ENCODE data around the gene MCM3AP.

The MCM3AP gene

DNA sequence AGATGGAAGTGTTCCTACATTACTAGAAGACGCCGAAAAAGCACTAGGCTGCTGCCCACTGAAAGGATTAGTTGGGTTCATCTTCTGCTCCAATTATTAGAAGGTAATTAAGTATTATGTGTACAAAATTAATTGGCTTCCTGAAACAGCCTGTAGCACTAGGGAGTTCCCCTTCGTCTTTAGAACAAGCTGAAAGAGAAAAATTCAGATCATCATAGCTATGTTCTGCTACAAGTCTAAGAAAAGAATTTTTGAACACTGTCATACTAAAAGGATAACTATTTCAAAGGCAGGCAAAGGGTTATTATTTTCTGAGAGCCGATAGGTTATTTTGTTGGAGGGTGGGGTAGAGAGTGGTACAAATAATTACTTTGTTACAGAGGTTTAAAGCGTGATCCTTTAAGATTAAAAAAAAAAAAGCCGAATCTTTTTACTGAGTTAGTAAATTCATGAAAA is at the start of gene MCM3AP:
MCM3AP (minus strand) TSS at position 406 of the 456 bp plus-strand sequence; CDS start at position 81, 325 bp downstream.
- DNase-seq (ENCODE audit: low read depth, low spot score) = no peak

DNA sequence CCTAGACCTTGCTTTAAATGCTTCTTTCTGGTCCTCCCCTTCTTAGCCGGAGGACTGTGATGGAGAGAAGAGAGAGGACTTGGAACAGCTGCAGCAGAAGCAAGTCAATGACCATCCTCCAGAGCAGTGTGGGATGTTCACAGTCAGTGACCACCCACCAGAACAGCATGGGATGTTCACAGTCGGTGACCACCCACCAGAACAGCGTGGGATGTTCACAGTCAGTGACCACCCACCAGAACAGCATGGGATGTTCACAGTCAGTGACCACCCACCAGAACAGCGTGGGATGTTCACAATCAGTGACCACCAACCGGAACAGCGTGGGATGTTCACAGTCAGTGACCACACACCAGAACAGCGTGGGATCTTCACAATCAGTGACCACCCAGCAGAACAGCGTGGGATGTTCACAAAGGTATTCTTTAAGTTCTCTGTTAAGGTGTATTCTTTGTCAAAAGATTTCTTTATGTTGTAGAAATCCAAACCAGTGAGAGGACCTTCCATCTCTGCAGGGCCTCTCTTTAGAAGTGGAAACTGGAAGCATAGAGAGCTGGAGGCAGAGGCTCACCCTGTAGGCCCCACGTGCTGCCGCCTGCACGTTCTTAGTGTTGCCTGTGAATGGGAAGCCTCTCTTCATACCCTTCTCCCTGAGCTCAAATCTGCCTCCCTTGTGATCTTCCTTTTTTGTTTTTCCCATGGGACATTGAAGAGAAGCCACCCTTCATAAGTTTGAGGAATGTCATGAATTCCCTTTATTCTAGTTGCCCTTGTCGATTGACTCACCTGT is 49.1 kb upstream of the MCM3AP start:
- DNase-seq (ENCODE audit: low read depth, low spot score) = no peak

DNA sequence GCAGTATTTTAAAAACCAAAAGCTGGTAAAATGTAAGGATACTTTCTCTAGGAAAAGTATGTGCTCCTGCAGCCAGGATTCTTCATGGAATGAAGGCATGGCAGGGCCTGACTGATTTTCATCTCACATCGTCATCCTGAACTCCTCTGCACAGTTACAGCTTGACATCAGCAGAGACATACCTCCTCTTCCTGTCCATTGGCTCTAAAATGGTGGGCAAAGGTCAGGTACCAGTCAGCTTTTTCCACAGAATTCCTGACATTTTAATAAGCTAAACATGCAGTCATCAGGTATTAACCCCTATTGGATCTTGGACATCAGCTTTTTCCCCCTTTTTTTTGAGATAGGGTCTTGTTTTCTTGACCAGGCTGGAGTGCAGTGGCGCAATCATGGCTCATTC is 44.4 kb upstream of the MCM3AP start:
- DNase-seq (ENCODE audit: low read depth, low spot score) = no peak

DNA sequence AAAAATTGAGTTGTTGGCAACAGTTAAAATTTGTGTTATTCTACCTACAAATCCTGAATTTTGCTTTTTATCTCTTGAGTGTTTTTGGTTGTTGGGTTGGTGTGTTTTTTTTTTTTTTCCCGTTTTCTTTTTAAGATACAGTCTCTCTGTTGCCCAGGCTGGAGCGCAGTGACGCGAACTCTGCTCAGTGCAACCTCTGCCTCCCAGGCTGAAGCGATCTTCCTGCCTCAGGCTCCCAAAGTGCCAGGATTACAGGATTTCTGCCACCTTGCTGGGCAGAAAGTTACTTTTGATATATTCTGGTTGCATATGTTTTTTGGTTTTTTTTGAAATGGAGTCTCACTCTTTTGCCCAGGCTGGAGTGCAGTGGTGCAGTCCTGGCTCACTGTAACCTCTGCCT is 42.7 kb upstream of the MCM3AP start:
- DNase-seq (ENCODE audit: low read depth, low spot score) = no peak

DNA sequence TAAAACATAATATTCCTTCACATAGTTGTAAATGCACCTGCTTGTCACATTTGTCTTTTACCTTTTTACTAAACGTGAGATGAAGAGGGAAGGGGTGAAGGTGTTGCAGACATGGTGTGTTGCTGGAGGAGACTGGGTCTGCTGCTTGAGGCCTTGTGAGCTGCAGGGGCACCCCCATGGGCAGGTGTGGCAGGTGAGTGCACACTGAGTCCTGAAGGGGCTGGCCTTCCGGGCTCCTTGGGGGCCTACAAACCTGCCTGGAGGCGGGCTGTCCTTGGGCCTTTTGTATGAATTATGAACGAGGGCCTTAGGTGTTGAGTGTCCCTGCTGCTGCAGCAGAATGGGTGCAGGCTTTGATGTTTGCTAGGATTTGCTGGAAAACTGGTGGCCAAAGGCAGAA is 42.3 kb upstream of the MCM3AP start:
- DNase-seq (ENCODE audit: low read depth, low spot score) = no peak

DNA sequence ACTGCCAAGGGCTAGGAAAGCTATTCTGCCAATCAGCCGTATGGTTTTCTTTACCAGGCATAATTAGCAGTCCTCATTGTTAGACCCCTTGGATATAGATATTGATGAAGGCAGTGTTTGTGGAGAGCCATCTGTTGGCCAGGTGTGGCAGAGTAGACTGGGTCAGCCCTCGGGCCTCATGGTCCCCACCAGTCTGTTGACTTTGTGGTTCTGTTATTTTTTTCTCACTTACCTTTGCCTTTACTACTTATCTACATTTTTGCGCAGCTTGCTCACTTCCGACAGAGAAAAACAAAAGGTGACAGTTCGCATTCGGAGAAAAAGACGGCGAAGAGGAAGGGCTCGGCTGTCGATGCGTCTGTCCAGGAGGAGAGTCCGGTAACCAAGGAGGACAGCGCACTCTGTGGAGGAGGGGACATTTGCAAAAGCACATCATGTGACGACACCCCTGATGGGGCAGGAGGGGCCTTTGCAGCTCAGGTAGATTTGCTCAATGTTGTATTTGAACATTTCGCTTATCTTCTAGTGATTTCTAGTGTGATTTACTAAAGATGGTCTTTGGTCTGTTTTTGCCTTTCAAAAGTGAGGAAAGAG is 40.8 kb upstream of the MCM3AP start:
- no peak for DNase-seq (ENCODE audit: low read depth, low spot score)

DNA sequence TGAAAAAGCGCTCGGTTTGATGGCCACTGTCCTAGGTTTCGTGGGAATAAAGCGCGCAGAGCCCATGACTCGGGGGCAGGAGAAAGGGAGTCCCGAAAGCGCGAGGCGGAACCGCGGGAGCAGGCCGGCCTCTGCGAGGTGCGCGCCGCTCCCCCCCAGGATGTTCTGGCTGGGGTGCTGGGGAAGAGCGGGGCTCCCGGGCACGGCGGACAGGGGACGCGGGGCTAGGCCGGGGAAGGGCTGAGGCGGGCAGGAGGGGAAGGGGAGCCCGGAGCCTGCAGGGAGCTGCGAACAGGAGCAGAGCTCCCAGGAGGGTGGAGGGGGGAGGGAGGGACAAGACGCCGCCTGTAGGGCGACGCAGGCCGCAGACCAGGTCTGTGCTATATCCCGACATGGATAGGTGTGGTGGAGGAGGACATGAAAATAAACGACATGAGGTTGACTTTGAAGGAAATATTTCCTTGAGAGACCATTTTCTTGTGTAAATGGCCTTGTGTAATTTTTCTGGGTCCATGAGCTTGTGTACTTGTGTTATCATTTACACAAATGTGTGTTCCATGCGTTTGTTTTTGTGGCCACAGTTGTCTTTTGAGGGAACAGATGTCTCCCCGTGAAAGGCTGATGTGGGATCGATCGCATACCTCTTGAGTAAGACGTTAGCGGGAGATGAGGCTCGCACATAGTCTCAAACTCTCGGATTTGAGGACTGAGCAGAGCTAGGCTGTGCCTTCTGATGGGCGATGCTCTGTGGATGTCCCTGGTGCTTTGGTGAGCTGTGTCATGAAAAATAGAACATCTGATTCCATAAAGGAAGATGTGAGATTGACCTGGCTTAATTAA is 39.9 kb upstream of the MCM3AP start:
- DNase-seq (ENCODE audit: low read depth, low spot score) = no peak

DNA sequence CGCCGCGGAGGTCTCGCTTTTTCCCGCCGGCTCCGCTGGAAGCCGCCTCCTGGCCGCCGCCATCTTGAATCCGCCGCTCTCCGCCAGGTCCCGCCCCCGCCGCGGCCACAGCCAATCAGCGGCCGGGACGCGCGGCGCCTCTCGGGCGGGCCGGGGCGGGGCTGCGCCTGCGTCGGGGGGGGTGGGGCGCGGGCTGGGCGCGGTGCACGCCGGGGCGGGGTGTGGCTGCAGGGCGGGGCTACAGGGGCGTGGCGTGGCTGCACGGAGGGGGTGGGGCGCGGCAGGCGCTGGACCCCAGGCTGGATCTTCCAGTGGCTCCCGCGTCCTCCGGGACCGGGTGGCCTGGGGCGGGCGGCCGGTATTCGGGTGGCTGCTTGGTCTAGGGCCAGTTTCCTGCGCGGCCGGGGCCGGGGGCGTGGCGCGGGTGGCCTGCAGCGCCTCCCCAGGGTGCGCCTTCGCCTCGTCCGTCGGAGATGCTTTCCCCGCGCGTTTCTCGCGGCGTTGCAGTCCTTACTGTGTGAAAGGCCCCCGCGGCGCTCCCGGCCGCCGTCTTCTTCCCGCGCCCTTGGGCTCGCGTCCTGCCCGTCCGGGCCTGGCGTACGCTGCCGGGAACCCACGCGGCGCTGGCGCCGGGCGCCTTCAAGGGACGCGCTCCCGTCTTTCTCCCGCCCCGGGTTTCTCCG is 39.1 kb upstream of the MCM3AP start:
- DNase-seq (ENCODE audit: low read depth, low spot score) = no peak

DNA sequence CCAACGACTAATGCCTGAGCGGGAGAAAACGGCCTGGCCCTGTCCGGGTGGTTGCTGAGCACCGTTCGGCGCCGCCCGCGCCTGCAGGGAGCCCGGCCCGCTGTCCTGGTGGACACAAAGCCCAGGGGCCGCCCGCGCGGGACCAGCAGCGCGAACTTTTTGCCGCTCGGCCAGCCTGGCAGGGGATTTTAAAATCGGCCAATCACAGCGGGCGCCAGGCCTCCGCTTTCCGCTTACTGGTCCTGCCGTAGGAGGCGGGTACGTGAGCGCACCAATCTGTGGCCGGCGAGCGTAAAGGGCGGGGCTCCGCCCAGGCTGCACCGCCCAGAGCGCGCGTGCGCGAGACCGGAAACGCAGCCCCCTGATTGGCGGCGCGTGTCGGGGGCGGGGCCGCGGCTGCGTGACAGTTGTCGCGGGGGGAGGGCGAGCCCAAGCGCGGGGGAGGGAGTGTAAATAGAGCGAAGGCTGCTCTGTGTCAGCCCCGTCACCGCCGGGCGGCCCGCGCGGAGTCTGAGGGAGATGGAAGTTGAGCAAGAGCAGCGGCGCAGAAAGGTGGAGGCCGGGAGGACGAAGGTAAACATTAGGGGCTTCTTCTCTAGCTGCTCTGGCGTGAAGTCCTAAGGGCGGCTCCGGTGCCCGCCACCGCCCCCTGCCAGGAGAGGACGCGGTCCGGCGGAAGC is 38.4 kb upstream of the MCM3AP start, which contains the start of the genes C21orf58 and PCNT:
C21orf58 (minus strand) TSS at position 161 of the 680 bp plus-strand sequence. CDS start 1,132 bp downstream, outside the sequence.
PCNT (plus strand) TSS at position 447 of the 680 bp plus-strand sequence; CDS start at position 520, 73 bp downstream.
- DNase-seq (ENCODE audit: low read depth, low spot score) = peak; percentile 94

DNA sequence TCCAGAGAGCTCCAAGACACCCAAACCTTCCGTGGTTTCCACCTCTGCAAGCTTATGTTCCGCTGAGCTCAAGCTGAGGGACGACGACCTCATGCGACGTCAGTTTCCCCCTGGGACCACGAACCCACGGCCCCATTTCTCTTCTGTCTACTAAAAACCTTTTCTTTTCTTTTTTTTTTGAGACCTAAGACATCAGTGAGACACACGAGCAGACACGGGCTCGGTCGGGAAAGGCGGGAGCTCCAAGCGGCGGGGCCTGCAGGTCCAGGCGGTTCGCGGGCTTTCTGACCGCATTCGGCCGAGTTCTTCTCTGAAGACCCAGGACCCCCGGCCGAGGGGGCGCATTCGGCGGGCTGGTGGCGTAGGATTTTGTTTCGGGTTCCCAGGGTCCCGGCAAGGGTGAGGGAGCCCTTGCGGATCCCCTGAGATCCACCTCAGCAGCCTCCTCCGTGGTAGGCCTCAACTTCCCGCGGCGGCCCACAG is 37.9 kb upstream of the MCM3AP start:
- DNase-seq (ENCODE audit: low read depth, low spot score) = no peak

DNA sequence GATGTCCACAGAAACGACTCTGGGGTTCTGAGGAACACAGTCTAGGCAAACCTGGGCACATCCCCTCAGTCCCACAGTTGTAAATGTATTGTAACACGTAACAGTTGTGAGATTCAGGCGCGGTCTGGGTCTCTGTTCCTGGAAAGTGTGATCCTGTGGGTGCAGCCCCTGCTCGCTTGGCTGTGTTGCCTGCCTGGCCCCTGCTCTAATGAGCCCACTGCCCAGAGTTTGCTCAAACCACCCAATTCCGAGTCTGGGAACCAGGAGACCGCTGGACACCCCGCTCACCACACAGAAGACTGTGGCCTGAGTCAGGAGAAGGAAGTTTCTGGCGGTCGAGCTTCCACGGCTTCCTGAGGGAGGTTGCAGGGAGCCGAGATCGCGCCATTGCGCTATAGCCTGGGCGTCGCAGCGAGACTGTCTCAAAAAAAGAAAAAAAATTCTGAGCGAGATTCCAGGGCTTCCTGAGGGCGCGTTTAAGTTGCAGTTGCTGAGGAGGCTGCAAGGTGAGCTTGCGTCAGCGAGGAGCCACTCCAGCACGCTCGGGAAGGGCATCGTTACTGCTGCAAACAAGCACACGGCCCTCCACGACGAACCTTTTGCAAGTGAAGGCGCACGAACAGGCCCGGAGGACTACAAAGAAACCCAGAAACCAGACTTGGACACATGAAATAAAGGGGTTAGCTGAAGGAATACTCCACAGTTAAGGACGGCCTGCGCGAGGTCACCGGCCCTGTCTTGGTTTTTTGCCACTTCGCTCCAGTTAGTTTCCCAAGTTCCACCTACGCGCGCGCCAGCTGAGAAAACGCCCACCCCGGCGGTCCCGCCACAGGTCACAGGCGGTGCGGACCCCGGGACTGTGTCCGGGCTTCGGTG is 37.2 kb upstream of the MCM3AP start:
- DNase-seq (ENCODE audit: low read depth, low spot score) = no peak

DNA sequence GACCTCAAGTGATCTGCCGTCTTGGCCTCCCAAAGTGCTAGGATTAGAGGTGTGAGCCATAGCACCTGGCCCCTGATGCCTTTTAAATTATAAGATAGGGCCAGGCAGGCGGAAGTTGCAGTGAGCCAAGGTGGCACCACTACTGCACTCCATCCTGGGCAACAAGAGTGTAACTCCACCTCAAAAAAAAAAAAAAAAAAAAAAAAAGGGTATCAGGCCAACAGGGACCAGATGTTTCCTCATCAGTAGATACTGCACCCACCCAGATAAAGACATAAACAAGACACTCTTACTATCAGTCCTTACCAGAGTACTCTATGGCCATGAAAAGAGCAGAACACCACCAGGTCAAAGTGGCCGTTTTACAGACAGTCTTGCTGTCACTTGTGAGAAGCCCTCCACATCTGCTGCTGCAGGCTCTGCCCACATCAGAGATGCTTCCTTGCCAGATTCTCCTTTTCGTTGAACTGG is 35.0 kb upstream of the MCM3AP start:
- no peak for DNase-seq (ENCODE audit: low read depth, low spot score)

DNA sequence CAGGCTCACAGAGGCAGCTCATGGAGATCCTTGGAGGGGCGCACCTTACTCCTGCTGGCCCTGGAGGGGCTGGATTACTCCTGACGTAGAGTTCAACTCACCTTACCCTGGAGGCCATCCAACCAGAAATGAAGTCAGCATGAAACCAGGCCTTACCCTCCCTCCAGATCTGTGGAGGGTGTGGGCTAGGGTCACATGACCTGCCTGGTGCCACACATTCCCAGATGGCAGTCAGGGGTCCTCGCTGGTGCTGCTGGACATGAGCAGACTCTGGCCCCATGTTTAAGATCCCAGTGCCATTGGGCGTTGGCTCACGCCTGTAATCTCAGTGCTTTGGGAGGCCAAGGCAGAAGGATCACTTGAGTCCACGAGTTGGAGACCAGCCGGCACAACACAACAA is 33.8 kb upstream of the MCM3AP start:
- DNase-seq (ENCODE audit: low read depth, low spot score) = no peak

DNA sequence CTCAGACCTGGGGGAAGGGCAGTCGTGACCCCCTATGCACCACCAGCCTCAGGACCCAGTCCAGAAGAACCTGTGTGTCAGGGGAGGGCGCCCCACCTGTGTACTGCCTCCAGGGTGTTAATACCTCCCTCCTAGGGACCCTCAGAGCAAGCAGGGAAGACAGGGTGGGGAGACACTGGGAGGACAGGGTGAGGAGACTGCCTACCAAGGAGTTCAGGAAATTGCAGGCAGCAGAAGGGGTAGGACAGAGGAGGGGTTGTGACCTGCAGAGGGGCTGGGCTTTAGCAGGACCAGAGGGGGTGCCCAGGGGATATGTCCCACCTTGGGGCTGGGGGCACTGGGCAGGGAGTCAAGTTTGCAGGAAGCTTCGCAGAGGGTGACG is 33.0 kb upstream of the MCM3AP start:
- DNase-seq (ENCODE audit: low read depth, low spot score) = no peak

DNA sequence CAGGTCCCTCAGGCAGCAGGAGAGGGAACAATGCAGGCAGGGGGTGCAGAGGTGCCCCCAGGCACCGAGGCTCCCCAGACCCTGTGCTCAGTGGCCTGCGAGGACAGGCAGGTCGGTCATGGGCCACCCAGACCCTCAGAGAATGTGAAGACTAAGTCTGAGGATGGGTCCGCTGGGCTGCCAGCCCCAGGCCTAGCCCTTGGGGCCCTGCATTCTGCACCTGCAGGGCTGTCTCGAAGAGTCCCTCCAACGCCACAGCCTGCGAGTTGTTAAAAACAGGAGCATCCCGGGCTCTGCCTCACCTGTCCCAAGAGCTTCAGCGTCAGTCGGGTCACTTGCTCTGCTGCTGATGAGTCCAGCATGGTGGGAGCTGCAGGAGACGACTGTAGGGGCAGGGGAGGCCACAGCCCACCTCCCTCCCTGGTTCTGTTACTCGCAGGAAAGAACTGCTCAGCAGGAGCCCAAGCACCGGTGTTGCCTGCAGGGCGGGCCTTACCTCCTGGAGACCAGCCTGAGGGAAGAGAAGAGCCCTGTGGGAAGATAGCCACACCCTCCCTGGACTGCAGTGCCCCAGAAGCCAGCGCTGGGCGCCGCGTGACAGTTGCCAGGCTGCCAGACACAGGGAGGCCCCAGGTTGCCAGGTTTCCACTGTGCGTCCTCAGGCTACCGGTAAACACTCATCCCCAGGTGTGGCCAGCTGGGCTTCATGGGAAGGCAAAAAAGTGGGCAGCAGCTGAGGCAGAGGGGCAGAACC is 32.5 kb upstream of the MCM3AP start:
- DNase-seq (ENCODE audit: low read depth, low spot score) = no peak

DNA sequence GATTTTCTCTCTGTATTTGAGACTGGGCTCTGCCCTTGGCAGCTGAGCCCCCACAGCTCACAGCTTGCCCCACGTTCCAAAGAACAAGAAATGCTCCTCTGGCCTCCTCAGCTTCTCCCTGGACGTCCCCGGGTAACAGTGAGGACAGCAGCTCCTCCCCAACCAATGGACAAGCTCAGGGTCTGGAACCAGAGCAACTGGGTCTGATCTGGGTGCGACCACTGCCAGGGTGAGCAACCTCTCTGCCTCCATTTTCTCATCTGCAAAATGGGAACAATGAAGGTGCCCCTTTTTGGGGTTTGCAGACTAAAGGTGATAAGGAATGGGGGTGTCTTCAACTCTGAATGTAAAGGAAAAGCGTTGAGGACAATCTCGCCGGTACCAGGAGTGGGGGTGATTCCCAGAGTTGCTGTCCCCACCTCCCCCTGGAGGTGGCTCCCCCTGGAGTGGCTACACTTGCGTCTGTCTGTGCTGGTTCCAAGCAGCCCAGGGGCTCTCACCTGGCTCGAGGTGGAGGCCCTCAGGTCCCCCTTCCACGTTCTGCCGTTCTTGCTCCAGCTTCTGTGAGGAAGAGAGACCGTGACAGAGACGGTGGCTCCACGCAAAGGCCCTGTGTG is 31.4 kb upstream of the MCM3AP start:
- DNase-seq (ENCODE audit: low read depth, low spot score) = no peak

DNA sequence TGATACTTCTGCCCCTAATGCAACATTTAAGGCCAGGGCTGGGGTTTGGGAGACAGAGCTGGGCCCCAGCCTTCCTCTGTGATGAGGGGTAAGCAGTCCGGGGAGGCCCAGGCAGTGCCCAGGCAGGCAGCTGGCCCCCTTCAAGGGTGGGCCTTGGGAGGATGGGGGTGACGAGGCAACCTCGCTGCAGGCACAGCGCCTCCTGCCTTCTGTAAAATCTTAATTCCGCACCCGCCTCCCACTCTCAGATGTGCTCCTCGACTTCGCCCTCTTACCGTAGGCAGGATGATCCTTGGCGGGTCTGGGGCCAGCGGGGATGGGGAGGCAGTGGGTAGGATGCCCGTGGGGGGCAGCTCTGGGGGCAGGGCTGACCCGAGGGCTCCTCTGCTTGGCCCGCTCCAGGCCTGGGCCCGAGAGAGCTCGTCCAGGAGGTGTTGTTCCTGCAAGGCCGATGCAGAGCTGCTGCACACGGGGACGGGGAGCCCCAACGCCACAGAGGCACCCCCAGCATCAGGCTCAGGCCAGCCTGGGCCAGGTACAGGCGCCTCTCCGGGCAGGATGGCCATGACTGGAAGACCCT is 29.1 kb upstream of the MCM3AP start:
- no peak for DNase-seq (ENCODE audit: low read depth, low spot score)

DNA sequence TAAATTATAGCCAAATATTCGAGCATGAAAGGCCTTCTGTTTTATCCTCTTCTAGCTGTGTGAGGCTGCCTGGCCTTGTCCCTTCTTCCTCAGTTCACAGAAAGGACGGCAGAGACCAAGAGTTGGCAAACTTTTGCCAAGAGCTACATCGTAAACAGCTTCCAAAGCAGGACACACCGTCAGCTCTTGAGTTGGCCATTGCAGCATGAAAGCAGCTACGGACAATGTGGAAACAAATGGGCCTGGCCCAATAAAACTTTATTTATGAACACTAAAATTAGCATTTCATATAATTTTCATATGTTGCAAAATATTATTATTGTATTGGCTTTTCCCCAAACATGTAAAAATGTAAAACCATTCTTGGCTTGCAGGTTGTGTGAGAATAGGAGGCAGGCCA is 27.5 kb upstream of the MCM3AP start:
- no peak for DNase-seq (ENCODE audit: low read depth, low spot score)

Data from brain pericyte (primary cell).